HG02571 (cell line): ENCODE results near the gene HSF2BP.
"Not testable (repeated sequence)": the region's sequence is repeated elsewhere in the genome, so short reads cannot be mapped to it uniquely, and the experiment has no call there.

Experiments
- ATAC-seq: cut with Tn5 transposase; IDR thresholded peaks from one replicate; pipeline ENCODE4 v1.9.1; 2021; ENCODE audit warnings: mild to moderate bottlenecking, moderate library complexity; ENCODE audit not compliant: unreplicated experiment

Gene HSF2BP

GRCh38 chr21:43623588-43623987 lies 35.7 kb downstream of the HSF2BP start:
- no peak for ATAC-seq

GRCh38 chr21:43622796-43623195 lies 36.5 kb downstream of the HSF2BP start:
- ATAC-seq = no peak

GRCh38 chr21:43619856-43620255 lies 39.4 kb downstream of the HSF2BP start:
- ATAC-seq = no peak

GRCh38 chr21:43619344-43619743 lies 39.9 kb downstream of the HSF2BP start:
- ATAC-seq = no peak

- ATAC-seq = no peak
Measured at GRCh38 chr21:43618940-43619339, 40.3 kb downstream of the HSF2BP start.

- not testable (repeated sequence) for ATAC-seq
Measured at GRCh38 chr21:43616861-43617260, 42.4 kb downstream of the HSF2BP start.

- ATAC-seq = no peak
Measured at GRCh38 chr21:43614839-43615238, 44.4 kb downstream of the HSF2BP start.

- no peak for ATAC-seq
Measured at GRCh38 chr21:43613755-43614638, 45.3 kb downstream of the HSF2BP start.

GRCh38 chr21:43611598-43612369 lies 47.5 kb downstream of the HSF2BP start:
- ATAC-seq = no peak

GRCh38 chr21:43609501-43610340 lies 49.6 kb downstream of the HSF2BP start:
- no peak for ATAC-seq

GRCh38 chr21:43608664-43609063 lies 50.6 kb downstream of the HSF2BP start:
- ATAC-seq = no peak

- ATAC-seq = no peak
Measured at GRCh38 chr21:43608225-43608624, 51.1 kb downstream of the HSF2BP start.

GRCh38 chr21:43605320-43606215 lies 53.7 kb downstream of the HSF2BP start:
- no peak for ATAC-seq

GRCh38 chr21:43604505-43605204 lies 54.6 kb downstream of the HSF2BP start:
- ATAC-seq = no peak

GRCh38 chr21:43603641-43604504 lies 55.4 kb downstream of the HSF2BP start:
- ATAC-seq = no peak

GRCh38 chr21:43603233-43603626 lies 56.1 kb downstream of the HSF2BP start:
- no peak for ATAC-seq

GRCh38 chr21:43602266-43603232 lies 56.7 kb downstream of the HSF2BP start:
- no peak for ATAC-seq
